GM19239 (cell line): Measurements from ENCODE around the gene INPP5A.
"Not testable (repeated sequence)": the region's sequence is repeated elsewhere in the genome, so short reads cannot be mapped to it uniquely, and the experiment has no call there.

Experiments
- DNase-seq: peaks from one replicate; pipeline ENCODE4 v3.0.0; 2011; ENCODE audit warnings: low spot score; ENCODE audit not compliant: insufficient read length
- FAIRE-seq: peaks from 2 replicates; lab custom pipeline; 2011; peaks lifted over from hg19 to GRCh38; lab: Jason Lieb, UNC

INPP5A gene

GRCh38 chr10:132558516-132559413, 21.2 kb downstream of the INPP5A start:
- DNase-seq, result no peak
- FAIRE-seq, result no peak

GRCh38 chr10:132559538-132559937, 22.0 kb downstream of the INPP5A start:
- no peak for DNase-seq
- no peak for FAIRE-seq

- FAIRE-seq (no peak), DNase-seq (no peak)
Measured at GRCh38 chr10:132560241-132560731, 22.7 kb downstream of the INPP5A start.

- no peak for DNase-seq
- FAIRE-seq, result no peak
Measured at GRCh38 chr10:132562177-132562915, 24.8 kb downstream of the INPP5A start.

- DNase-seq, result no peak
- no peak for FAIRE-seq
Measured at GRCh38 chr10:132562916-132563456, 25.4 kb downstream of the INPP5A start.

GRCh38 chr10:132563485-132564248, 26.1 kb downstream of the INPP5A start:
- FAIRE-seq, result peak; percentile 98
- peak; percentile 74 for DNase-seq

GRCh38 chr10:132564249-132564605, 26.6 kb downstream of the INPP5A start:
- FAIRE-seq (no peak), DNase-seq (no peak)

GRCh38 chr10:132564690-132565089, 27.1 kb downstream of the INPP5A start:
- no peak for DNase-seq
- no peak for FAIRE-seq

GRCh38 chr10:132565516-132566209, 28.1 kb downstream of the INPP5A start:
- FAIRE-seq (no peak), DNase-seq (no peak)

- FAIRE-seq, result no peak
- DNase-seq, result no peak
Measured at GRCh38 chr10:132566892-132567291, 29.3 kb downstream of the INPP5A start.

GRCh38 chr10:132570265-132570664, 32.7 kb downstream of the INPP5A start:
- DNase-seq (no peak), FAIRE-seq (no peak)

GRCh38 chr10:132570771-132571649, 33.4 kb downstream of the INPP5A start:
- no peak for DNase-seq

GRCh38 chr10:132571650-132572544, 34.3 kb downstream of the INPP5A start:
- DNase-seq (peak; percentile 68), FAIRE-seq (peak; percentile 100)

More at GRCh38 chr10:132570771-132571649, 33.4 kb downstream of the INPP5A start:
- FAIRE-seq, result no peak

GRCh38 chr10:132572545-132572937, 35.0 kb downstream of the INPP5A start:
- FAIRE-seq (no peak), DNase-seq (no peak)

GRCh38 chr10:132572946-132573345, 35.4 kb downstream of the INPP5A start:
- FAIRE-seq, DNase-seq: not testable (repeated sequence)

- FAIRE-seq (no peak), DNase-seq (no peak)
Measured at GRCh38 chr10:132574288-132574687, 36.7 kb downstream of the INPP5A start.

GRCh38 chr10:132574783-132575319, 37.3 kb downstream of the INPP5A start:
- FAIRE-seq (peak; percentile 70), DNase-seq (no peak)
